NB4 (cell line): Measurements from ENCODE around the gene CTNNA3.

ENCODE experiments used
- MYC ChIP-seq: IDR thresholded peaks from 2 replicates; pipeline ENCODE4 v1.6.1; 2011; ENCODE audit warnings: low read depth, low read length
- POLR2A ChIP-seq: IDR thresholded peaks from 2 replicates; pipeline ENCODE4 v1.6.1; 2011; ENCODE audit warnings: mild to moderate bottlenecking; ENCODE audit not compliant: insufficient read length; ENCODE audit errors: extremely low read depth
- TF ChIP-seq, protein P1 (sequence below): IDR thresholded peaks from one replicate; pipeline ENCODE4 v1.5.1; 2012; ENCODE audit warnings: low read depth, low read length
- TF ChIP-seq, protein P2 (sequence below): IDR thresholded peaks from 2 replicates; pipeline ENCODE4 v1.6.1; 2011; ENCODE audit warnings: low read depth, low read length

DNA sequence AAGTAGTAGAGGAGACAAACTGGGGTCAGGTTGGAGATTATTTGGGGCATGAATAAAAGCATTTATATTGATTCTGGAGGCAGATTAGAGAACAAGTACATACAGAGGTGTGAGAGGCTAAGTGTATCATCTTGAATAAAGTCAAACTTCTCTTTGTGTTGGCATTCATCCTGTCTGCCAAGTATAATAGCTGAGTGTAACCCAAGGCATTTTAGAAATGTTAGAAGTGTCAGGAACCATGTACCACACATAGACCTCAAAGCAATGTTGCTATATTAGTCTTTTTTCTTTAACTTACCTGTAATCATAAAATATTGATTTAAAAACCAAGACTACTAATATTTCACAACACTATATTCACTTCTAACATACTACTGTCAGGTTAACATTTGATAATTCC lies 826.4 kb downstream of the CTNNA3 start:
- TF ChIP-seq POLR2A (no peak), MYC (no peak)
- TF ChIP-seq, protein P1, sequence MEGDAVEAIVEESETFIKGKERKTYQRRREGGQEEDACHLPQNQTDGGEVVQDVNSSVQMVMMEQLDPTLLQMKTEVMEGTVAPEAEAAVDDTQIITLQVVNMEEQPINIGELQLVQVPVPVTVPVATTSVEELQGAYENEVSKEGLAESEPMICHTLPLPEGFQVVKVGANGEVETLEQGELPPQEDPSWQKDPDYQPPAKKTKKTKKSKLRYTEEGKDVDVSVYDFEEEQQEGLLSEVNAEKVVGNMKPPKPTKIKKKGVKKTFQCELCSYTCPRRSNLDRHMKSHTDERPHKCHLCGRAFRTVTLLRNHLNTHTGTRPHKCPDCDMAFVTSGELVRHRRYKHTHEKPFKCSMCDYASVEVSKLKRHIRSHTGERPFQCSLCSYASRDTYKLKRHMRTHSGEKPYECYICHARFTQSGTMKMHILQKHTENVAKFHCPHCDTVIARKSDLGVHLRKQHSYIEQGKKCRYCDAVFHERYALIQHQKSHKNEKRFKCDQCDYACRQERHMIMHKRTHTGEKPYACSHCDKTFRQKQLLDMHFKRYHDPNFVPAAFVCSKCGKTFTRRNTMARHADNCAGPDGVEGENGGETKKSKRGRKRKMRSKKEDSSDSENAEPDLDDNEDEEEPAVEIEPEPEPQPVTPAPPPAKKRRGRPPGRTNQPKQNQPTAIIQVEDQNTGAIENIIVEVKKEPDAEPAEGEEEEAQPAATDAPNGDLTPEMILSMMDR = no peak
- TF ChIP-seq, protein P2, sequence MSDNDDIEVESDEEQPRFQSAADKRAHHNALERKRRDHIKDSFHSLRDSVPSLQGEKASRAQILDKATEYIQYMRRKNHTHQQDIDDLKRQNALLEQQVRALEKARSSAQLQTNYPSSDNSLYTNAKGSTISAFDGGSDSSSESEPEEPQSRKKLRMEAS = no peak
